ENCODE results near the gene LAPTM4A.

LAPTM4A gene

DNA sequence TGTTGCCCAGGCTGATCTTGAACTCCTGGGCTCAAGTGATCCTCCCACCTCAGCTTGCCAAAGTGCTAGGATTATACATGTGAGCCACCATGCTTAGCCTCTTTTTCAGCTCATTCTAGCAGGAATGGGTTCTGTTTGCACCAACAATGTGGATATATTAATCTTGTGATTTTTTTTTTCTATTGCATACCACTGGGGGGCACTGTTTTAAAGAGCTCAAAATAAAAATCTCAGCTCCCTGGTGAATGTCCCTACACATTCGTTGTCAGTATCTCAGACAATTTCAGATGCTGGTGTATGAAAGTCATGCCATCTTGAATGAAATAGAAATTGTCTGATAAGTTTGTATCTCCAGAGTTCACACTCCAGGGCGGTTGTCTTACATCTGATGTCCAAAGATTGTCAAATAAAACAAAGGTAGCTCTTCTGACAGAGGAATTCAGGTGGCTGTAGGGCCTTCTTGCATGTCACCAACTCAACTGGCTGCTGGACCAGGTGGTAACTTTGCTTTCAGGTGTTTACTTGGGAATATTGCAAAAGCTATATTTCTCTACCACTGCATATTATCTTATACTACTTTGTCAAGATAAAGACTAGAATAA lies 35.8 kb downstream of the LAPTM4A start:
- peak; percentile 76 for DNase-seq

DNA sequence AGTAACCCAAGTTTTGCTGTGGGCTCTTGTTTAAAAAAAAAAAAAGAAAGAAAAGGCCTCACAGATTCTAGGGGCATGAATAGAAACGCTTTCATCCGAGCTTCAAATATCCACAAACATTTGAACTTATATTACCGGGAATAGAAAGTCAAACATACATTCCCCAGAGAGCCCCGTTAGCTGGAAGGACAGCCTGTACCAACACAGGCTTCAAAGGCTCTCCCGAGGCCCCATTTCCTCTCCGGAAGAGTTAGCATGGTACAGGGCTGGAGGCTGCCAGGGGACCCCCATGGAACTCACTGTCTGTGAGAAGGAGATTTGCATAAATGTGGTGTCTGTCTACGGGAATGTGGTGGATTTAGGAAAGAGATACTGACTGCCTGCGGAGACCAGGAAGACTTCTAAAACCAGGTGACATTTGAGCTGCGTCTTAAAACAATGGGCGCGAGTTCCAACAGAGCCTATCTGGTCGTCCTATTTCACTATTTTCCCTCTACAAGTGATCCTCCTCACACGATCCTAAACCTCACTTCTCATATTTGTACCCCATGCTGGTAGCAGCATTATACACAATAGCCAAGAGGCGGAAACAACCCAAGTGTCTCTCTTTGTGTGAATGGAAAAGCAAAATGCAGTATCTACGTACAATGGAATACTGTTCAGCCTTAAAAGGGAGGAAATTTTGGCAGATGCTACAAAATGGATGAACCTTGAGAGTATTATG lies 38.1 kb downstream of the LAPTM4A start:
- no peak for DNase-seq

DNA sequence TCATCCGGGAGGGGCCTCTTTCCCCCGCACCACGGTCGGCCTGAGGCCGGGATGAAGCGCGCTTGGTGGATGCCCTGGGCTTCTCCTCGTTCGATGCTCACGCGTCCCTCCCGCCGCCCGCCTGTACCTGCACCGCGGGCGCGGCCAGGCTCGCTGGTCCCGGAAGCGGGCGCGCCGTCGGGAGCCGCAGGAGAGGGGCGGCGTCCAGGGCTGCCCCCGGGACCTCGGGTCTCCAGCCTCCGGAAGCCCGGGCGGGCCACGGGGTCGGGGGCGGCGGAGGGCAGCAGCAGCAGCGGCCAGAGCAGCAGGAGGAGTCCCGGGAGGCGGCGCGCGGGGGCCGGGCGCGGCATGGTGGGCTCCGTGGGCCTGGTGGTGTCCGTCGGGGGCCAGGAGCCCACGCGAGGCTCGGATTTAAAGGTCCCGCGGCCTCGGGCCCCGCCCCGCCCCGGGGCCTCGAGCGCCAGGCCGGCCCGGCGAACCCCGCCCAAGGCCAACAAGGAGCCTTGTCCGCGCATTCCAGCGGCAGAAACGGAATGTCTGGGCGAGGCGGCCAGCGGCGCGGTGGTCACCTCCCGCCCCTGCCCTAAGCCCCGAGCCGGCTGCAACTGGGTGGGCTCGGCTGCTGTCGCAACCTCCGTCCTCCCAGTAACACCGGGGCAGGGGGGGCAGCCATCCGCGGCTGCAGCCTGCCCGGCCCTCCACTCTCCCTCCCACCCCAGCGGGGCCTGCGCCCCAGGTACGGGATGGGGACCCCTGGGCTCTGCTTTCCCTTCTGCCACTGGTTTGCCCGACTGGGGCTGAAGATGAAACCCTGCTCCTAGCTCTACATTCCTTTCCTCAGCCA lies 38.9 kb downstream of the LAPTM4A start, which contains the start of gene MATN3:
Gene MATN3 (minus strand): TSS at position 387 of the 844 bp plus-strand sequence. CDS start 37 bp downstream, at position 350.
- DNase-seq: no peak

- DNase-seq: no peak
These were observed 39.5 kb downstream of the LAPTM4A start for GRCh38 chr2:20012032-20012281.

GRCh38 chr2:20011276-20012031 lies 40.0 kb downstream of the LAPTM4A start:
- no peak for DNase-seq

DNA sequence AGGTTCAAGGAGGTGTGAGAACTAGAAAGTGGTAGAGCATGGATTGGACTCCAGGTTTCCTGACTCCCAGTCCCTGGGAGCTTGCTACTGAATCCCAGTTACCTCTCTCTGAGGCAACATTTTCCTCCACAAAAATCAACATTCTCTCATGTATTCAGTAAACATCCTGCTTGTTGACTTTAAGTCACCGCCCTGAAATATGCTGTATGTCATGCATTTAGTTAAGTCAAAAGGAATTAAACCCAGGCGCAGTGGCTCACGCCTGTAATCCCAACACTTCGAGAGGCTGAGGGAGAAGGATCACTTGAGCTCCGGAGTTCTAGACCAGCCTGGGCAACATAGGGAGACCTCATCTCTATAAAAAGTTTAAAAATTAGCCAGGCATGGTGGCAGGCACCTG lies 42.7 kb downstream of the LAPTM4A start:
- no peak for DNase-seq

DNA sequence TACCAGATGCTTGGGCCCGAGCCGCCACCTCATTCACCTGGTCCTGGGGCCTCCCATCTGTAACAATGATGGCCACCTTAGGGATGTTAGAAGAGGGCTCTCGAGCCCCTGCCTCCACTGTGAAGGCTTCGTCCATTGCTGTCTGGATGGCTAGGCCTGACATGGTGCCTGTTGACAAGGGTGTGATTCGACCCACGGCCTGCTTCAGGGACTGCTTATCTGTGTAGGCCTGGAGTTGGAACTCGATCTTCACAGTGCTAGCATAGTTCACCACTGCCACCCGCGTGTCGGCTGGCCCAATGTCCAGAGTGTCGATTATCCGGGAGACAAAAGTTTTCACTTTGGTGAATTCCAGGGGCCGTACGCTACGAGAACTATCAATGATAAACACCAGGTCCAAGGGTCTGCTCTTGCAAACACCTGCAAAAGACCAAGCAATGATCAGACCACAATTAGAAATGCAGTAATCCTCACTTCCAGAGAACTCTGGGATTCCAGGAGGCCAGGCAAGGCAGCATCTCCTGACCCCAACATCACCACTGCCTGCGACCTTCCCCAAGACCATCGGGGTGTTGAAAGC lies 45.4 kb downstream of the LAPTM4A start:
- no peak for DNase-seq

- DNase-seq: no peak
These were observed 46.3 kb downstream of the LAPTM4A start for GRCh38 chr2:20005067-20005627.

DNA sequence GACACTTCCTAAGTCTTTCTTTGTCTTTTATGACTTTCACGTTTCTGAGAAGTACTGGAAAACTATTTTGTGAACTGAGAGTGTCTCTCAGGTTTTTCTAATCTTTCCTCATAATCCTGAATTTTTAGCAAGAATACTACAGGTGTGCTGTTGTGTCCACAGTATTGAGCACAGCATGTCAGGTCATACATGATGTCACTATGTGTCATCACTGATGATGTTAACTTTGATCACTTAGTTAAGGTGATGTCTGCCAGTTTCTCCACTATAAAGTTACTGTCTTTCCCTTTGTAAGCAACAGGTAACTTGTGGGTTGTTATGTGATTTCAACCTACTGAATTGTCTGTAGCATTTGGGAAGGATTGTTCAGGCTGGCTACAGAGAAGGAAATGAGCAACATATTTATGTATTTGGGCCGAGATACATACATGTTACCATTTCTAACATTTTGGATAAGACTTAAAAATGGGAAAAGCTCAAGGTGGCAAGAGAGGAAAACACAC lies 50.0 kb downstream of the LAPTM4A start:
- DNase-seq: no peak

GRCh38 chr2:19993731-19994130 lies 57.7 kb downstream of the LAPTM4A start:
- no peak for DNase-seq

GRCh38 chr2:19991895-19992294 lies 59.5 kb downstream of the LAPTM4A start:
- no peak for DNase-seq

DNA sequence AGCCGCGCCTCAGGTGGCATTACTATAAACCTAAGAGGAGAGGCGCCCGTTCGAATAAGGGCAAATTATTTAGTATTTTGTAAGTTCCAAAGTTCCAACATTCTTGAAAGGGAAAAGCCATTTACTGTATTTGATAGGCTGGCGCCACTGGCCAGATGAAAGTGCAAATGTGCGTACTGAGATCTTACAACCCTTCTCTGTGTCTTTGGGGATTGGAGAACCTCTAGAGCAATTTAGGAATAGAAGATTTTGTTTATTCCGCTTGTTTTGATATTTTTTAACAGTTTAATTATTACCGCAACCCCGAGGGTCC lies 61.1 kb downstream of the LAPTM4A start:
- no peak for DNase-seq

GRCh38 chr2:19989667-19990415 lies 61.6 kb downstream of the LAPTM4A start, which contains the start of gene WDR35:
Gene WDR35, minus strand, starts transcription at chr2:19990105. Its CDS starts 90 bp downstream, at chr2:19990015.
- DNase-seq: peak; percentile 91

DNA sequence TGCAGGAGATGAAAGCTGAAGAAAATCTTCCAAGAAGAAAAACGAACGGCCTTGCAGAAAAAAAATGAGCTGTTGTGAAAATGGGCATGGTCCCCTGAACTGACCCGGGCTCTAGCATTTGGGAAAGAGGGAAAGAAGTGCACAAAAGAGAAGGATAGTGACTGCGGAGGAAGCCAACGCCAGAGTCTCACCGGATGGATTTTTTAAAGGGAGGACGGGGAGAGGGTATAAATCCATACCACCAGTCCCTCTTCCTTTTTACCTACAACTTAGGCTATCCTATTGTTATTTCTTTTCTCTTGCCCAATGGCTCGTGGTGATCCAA lies 62.1 kb downstream of the LAPTM4A start:
- DNase-seq: no peak

- DNase-seq: no peak
These were observed 62.8 kb downstream of the LAPTM4A start for GRCh38 chr2:19988600-19988999.

DNA sequence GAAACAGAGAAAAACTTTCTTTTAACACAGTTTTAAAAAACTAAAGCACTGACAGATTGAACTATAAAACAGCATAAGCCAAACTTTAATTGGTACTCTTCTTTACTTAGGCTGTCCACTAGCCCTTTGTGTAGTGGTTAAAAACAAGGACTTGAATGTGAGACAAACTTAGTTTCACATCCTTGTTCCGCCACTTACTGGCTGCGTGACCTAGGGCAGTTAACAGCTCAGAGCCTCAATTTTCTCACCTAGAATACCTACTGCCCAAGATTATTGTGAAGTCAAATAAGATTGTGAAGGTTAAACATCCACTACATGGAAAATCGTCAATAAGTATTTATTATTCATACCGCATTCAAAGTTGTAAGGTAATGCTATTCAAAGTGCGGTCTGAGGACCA lies 63.5 kb downstream of the LAPTM4A start:
- no peak for DNase-seq

Data from NCI-H1694 (cell line).